HCT116 (cell line): ENCODE results near the gene NUMB.

Source experiments
- ATF3 ChIP-seq: IDR thresholded peaks from 2 replicates; pipeline ENCODE4 v1.6.1; 2012
- CTCF ChIP-seq, 3 experiments: fragments of 200-600 bp in 1 of 3; sonication (generic) in 1 of 3; IDR thresholded peaks in 2 of 3; conservative IDR thresholded peaks in 1 of 3; 2 replicates each; pipeline ENCODE4 v1.5.1; 2012 to 2017; ENCODE audit warnings: low read depth in 2 of 3, low read length in 2 of 3, antibody characterized with exemption in 1 of 3, borderline replicate concordance in 1 of 3, control low read depth in 1 of 3, mild to moderate bottlenecking in 1 of 3, mixed read lengths in 1 of 3, mixed run types in 1 of 3, moderate library complexity in 1 of 3; ENCODE audit not compliant: insufficient read depth in 1 of 3
- JUND ChIP-seq: IDR thresholded peaks from 2 replicates; pipeline ENCODE4 v1.6.1; 2012
- MAX ChIP-seq: IDR thresholded peaks from 2 replicates; pipeline ENCODE4 v1.6.1; 2012

GRCh38 chr14:73457924-73458182 is 493 bp downstream of the NUMB start:
- TF ChIP-seq MAX: no peak
- no peak for TF ChIP-seq ATF3
- TF ChIP-seq JUND: no peak
- no peak for TF ChIP-seq CTCF (IDR thresholded peaks at IDR 0.05 in 2 of 3, conservative IDR thresholded peaks at IDR 0.05 in 1 of 3; ENCODE audit: borderline replicate concordance in 1 of 3, insufficient read depth in 1 of 3, low read depth in 2 of 3, low read length in 2 of 3)
